Left cardiac atrium (tissue), 4 donors: ENCODE measurements around the gene COPS9. TPM values are rescaled to one million over a fixed set of nuclear protein-coding genes. Genes with fewer than 3 reads are reported as not detected.
A peak's percentile ranks its signal among the peaks of the same experiment; 100 is the strongest.

ENCODE experiments used
- ATAC-seq, 2 donors: fragments of 200-7000 bp; cut with Tn5 transposase; one replicate each; pipeline ENCODE4 v1.9.1; 2020; ENCODE audit warnings: mild to moderate bottlenecking in 2 of 2, moderate library complexity in 2 of 2
- DNase-seq: peaks from one replicate; pipeline ENCODE4 v3.0.0-alpha.2; 2020
- intact Hi-C, 2 donors: fragments of 100-400 bp; cut with DNase I; formaldehyde crosslinking; loops; one replicate each; pipeline versions ENCODE4 v1.14.1 to v1.15.1; 2022 to 2023
- total RNA-seq, 2 donors: library from RNA; stranded (reverse); fragmentation: NEBNext Ultra II Directional; extraction: Animal tissue kit (Norgen Biotek cat#: 25700); gene quantifications; one replicate each; pipeline ENCODE4 v1.2.1, GENCODE V29; 2021
- donor health status: DM: no; HTN: yes; CAD: no.
- donor health status: DM: no; HTN: yes; CAD: no; lungs with severe emphysema.
- donor health status: DM: yes; HTN: yes; CAD: no.
- donor health status: Dilated cardiomyopathy.

Gene COPS9
- total RNA-seq, 2 donors from 2014 or later, result 160 to 175 TPM

- no peak for ATAC-seq
- intact Hi-C loops, result no loop called here
- DNase-seq, result no peak
These were observed 18.5 kb upstream of the COPS9 start for GRCh38 chr2:240154606-240155005.

GRCh38 chr2:240153418-240153817, 17.3 kb upstream of the COPS9 start:
- intact Hi-C loops, result no loop called here
- DNase-seq, result no peak
- ATAC-seq, result no peak

GRCh38 chr2:240151477-240152031, 15.4 kb upstream of the COPS9 start:
- peak; percentile 30 for ATAC-seq
- intact Hi-C loops, result no loop called here

GRCh38 chr2:240149943-240150784, 14.1 kb upstream of the COPS9 start:
- ATAC-seq (peak; percentile 27 to 55), DNase-seq (no peak)
- intact Hi-C loops, result no loop called here

More at GRCh38 chr2:240151477-240152031, 15.4 kb upstream of the COPS9 start:
- DNase-seq, result peak; percentile 15

- ATAC-seq (no peak), DNase-seq (no peak)
- intact Hi-C loops, result no loop called here
These were observed 11.9 kb upstream of the COPS9 start for GRCh38 chr2:240147911-240148587.

- DNase-seq, result no peak
These were observed 11.3 kb upstream of the COPS9 start for GRCh38 chr2:240147382-240147781.

GRCh38 chr2:240146627-240147278, 10.6 kb upstream of the COPS9 start:
- intact Hi-C loops, result no loop called here
- DNase-seq, result no peak
- ATAC-seq, result no peak

More at GRCh38 chr2:240147382-240147781, 11.3 kb upstream of the COPS9 start:
- ATAC-seq, result no peak
- intact Hi-C loops, result no loop called here

GRCh38 chr2:240146141-240146561, 10.0 kb upstream of the COPS9 start:
- intact Hi-C loops, result no loop called here
- ATAC-seq (no peak), DNase-seq (no peak)

- intact Hi-C loops, result no loop called here
- no peak for ATAC-seq
- no peak for DNase-seq
These were observed 9.4 kb upstream of the COPS9 start for GRCh38 chr2:240145461-240145860.

- ATAC-seq (no peak), DNase-seq (no peak)
- intact Hi-C loops, result loop anchor here in 1 of 2 donors (5.0 kb wide), 1 partner anchor 87 kb away; no protein-coding TSS in a partner anchor
These were observed 8.7 kb upstream of the COPS9 start for GRCh38 chr2:240144649-240145261.

- intact Hi-C loops, result loop anchor here (2.0 to 5.0 kb wide), 2 partner anchors 83 to 87 kb away; no protein-coding TSS in a partner anchor
- DNase-seq (peak; percentile 73), ATAC-seq (peak; percentile 85 to 90)
These were observed 7.9 kb upstream of the COPS9 start for GRCh38 chr2:240143801-240144648.

- ATAC-seq, result no peak
- intact Hi-C loops, result loop anchor here (2.0 to 5.0 kb wide), 2 partner anchors 82 to 86 kb away; no protein-coding TSS in a partner anchor
These were observed 7.2 kb upstream of the COPS9 start for GRCh38 chr2:240143276-240143675.

GRCh38 chr2:240142859-240143258, 6.8 kb upstream of the COPS9 start:
- ATAC-seq, result no peak
- intact Hi-C loops, result loop anchor here (2.0 to 5.0 kb wide), 2 partner anchors 82 to 86 kb away; no protein-coding TSS in a partner anchor
- DNase-seq, result peak; percentile 11

More at GRCh38 chr2:240143276-240143675, 7.2 kb upstream of the COPS9 start:
- DNase-seq, result peak; percentile 7

- ATAC-seq, result no peak
- DNase-seq, result peak; percentile 15
- intact Hi-C loops, result loop anchor here (2.0 to 5.0 kb wide), 2 partner anchors 82 to 85 kb away; no protein-coding TSS in a partner anchor
These were observed 6.2 kb upstream of the COPS9 start for GRCh38 chr2:240142256-240142775.

GRCh38 chr2:240141736-240142135, 5.6 kb upstream of the COPS9 start:
- intact Hi-C loops, result loop anchor here (2.0 to 5.0 kb wide), 2 partner anchors 81 to 84 kb away; no protein-coding TSS in a partner anchor
- ATAC-seq (no peak), DNase-seq (peak; percentile 11)

GRCh38 chr2:240140920-240141319, 4.8 kb upstream of the COPS9 start:
- DNase-seq (peak; percentile 4), ATAC-seq (no peak)
- intact Hi-C loops, result loop anchor here in 1 of 2 donors (5.0 kb wide), 1 partner anchor 84 kb away; no protein-coding TSS in a partner anchor

GRCh38 chr2:240140511-240140910, 4.4 kb upstream of the COPS9 start, which contains the start of gene OTOS:
TSS of gene OTOS (minus strand) at chr2:240140658. CDS start at chr2:240140326, 332 bp downstream.
- DNase-seq (no peak), ATAC-seq (no peak)
- intact Hi-C loops, result loop anchor here in 1 of 2 donors (5.0 kb wide), 1 partner anchor 83 kb away; no protein-coding TSS in a partner anchor
